ENCODE data around the gene ASPDH.
A peak's percentile ranks its signal among the peaks of the same experiment; 100 is the strongest.

ASPDH gene

GRCh38 chr19:50513746-50514345 is at the start of gene ASPDH:
Gene ASPDH, minus strand, starts transcription at chr19:50513913. Its CDS starts 90 bp downstream, at chr19:50513823.
- DNase-seq = no peak

GRCh38 chr19:50562996-50563395 is 49.3 kb upstream of the ASPDH start:
- DNase-seq = no peak

GRCh38 chr19:50562329-50562728 is 48.6 kb upstream of the ASPDH start:
- no peak for DNase-seq

GRCh38 chr19:50559636-50560035 is 45.9 kb upstream of the ASPDH start:
- DNase-seq = no peak

GRCh38 chr19:50558449-50558848 is 44.7 kb upstream of the ASPDH start:
- DNase-seq = no peak

- DNase-seq = no peak
These were observed 44.3 kb upstream of the ASPDH start for GRCh38 chr19:50558039-50558438.

GRCh38 chr19:50557009-50557613 is 43.4 kb upstream of the ASPDH start:
- DNase-seq = no peak

- DNase-seq = peak; percentile 74
These were observed 42.7 kb upstream of the ASPDH start for GRCh38 chr19:50556282-50557008.

- DNase-seq = no peak
These were observed 42.0 kb upstream of the ASPDH start for GRCh38 chr19:50555450-50556281.

GRCh38 chr19:50555033-50555432 is 41.3 kb upstream of the ASPDH start:
- DNase-seq = no peak

- no peak for DNase-seq
These were observed 40.5 kb upstream of the ASPDH start for GRCh38 chr19:50554212-50554611.

- DNase-seq = no peak
These were observed 39.5 kb upstream of the ASPDH start for GRCh38 chr19:50553134-50553703.

GRCh38 chr19:50552540-50552939 is 38.8 kb upstream of the ASPDH start:
- no peak for DNase-seq

- no peak for DNase-seq
These were observed 38.0 kb upstream of the ASPDH start for GRCh38 chr19:50551715-50552187.

- DNase-seq = no peak
These were observed 37.5 kb upstream of the ASPDH start for GRCh38 chr19:50551034-50551714.

- DNase-seq = no peak
These were observed 36.9 kb upstream of the ASPDH start for GRCh38 chr19:50550594-50550966.

GRCh38 chr19:50549927-50550593 is 36.3 kb upstream of the ASPDH start:
- DNase-seq = no peak

- no peak for DNase-seq
These were observed 35.6 kb upstream of the ASPDH start for GRCh38 chr19:50549059-50549926.

- DNase-seq = no peak
These were observed 34.7 kb upstream of the ASPDH start for GRCh38 chr19:50548191-50549058.
